ENCODE data around the gene RTKN.

The RTKN gene

GRCh38 chr2:74439373-74439772 lies 2.4 kb downstream of the RTKN start:
- peaks cover 3 to 16% of the 10 kb centered on the region in 2 donors for H3K36me3 ChIP-seq (ENCODE audit: control insufficient read depth in 1 of 2, insufficient read depth in 2 of 2, low read length in 2 of 2)
- H3K4me3 ChIP-seq (ENCODE audit: low read depth in 1 of 2, low read length in 2 of 2), result peak overlapping the region; percentile 76 to 86
- H3K9me3 ChIP-seq (ENCODE audit: control insufficient read depth in 1 of 2, low read length in 2 of 2), result no peaks in the 10 kb centered on the region
- H3K27ac ChIP-seq (ENCODE audit: low read depth, low read length), result no peak overlapping the region
- H3K4me1 ChIP-seq (ENCODE audit: control insufficient read depth in 1 of 2, insufficient read depth in 2 of 2, low read length in 2 of 2), result peaks cover 39 to 45% of the 10 kb centered on the region in 2 donors
- peaks cover 0 to 4% of the 10 kb centered on the region in 2 donors for H3K27me3 ChIP-seq (ENCODE audit: control insufficient read depth in 1 of 2, insufficient read depth in 2 of 2, low read length in 2 of 2)
- peak overlapping the region; percentile 73 to 75 for H3K9ac ChIP-seq (ENCODE audit: low read depth in 1 of 2, low read length in 2 of 2)

- H3K4me3 ChIP-seq (ENCODE audit: low read depth in 1 of 2, low read length in 2 of 2), result no peak overlapping the region
- H3K27ac ChIP-seq (ENCODE audit: low read depth, low read length), result no peak overlapping the region
- peaks cover 3 to 16% of the 10 kb centered on the region in 2 donors for H3K36me3 ChIP-seq (ENCODE audit: control insufficient read depth in 1 of 2, insufficient read depth in 2 of 2, low read length in 2 of 2)
- H3K27me3 ChIP-seq (ENCODE audit: control insufficient read depth in 1 of 2, insufficient read depth in 2 of 2, low read length in 2 of 2), result peaks cover 0 to 4% of the 10 kb centered on the region in 2 donors
- H3K4me1 ChIP-seq (ENCODE audit: control insufficient read depth in 1 of 2, insufficient read depth in 2 of 2, low read length in 2 of 2), result peaks cover 33 to 40% of the 10 kb centered on the region in 2 donors
- no peaks in the 10 kb centered on the region for H3K9me3 ChIP-seq (ENCODE audit: control insufficient read depth in 1 of 2, low read length in 2 of 2)
- H3K9ac ChIP-seq (ENCODE audit: low read depth in 1 of 2, low read length in 2 of 2), result no peak overlapping the region
These were observed 3.5 kb downstream of the RTKN start for GRCh38 chr2:74438248-74438647.

- H3K36me3 ChIP-seq (ENCODE audit: control insufficient read depth in 1 of 2, insufficient read depth in 2 of 2, low read length in 2 of 2), result peaks cover 9 to 21% of the 10 kb centered on the region in 2 donors
- H3K27me3 ChIP-seq (ENCODE audit: control insufficient read depth in 1 of 2, insufficient read depth in 2 of 2, low read length in 2 of 2), result peaks cover 0 to 4% of the 10 kb centered on the region in 2 donors
- no peak overlapping the region for H3K4me3 ChIP-seq (ENCODE audit: low read depth in 1 of 2, low read length in 2 of 2)
- H3K9me3 ChIP-seq (ENCODE audit: control insufficient read depth in 1 of 2, low read length in 2 of 2), result no peaks in the 10 kb centered on the region
- H3K9ac ChIP-seq (ENCODE audit: low read depth in 1 of 2, low read length in 2 of 2), result no peak overlapping the region
- H3K27ac ChIP-seq (ENCODE audit: low read depth, low read length), result no peak overlapping the region
- peaks cover 32 to 33% of the 10 kb centered on the region in 2 donors for H3K4me1 ChIP-seq (ENCODE audit: control insufficient read depth in 1 of 2, insufficient read depth in 2 of 2, low read length in 2 of 2)
These were observed 4.7 kb downstream of the RTKN start for GRCh38 chr2:74436848-74437695.

- Histone ChIP-seq H3K9me3 (ENCODE audit: control insufficient read depth in 1 of 2, low read length in 2 of 2) (no peaks in the 10 kb centered on the region), H3K36me3 (ENCODE audit: control insufficient read depth in 1 of 2, insufficient read depth in 2 of 2, low read length in 2 of 2) (peaks cover 11 to 27% of the 10 kb centered on the region in 2 donors), H3K4me3 (ENCODE audit: low read depth in 1 of 2, low read length in 2 of 2) (no peak overlapping the region), H3K4me1 (ENCODE audit: control insufficient read depth in 1 of 2, insufficient read depth in 2 of 2, low read length in 2 of 2) (peaks cover 30 to 39% of the 10 kb centered on the region in 2 donors), H3K27me3 (ENCODE audit: control insufficient read depth in 1 of 2, insufficient read depth in 2 of 2, low read length in 2 of 2) (peaks cover 0 to 4% of the 10 kb centered on the region in 2 donors), H3K9ac (ENCODE audit: low read depth in 1 of 2, low read length in 2 of 2) (no peak overlapping the region), H3K27ac (ENCODE audit: low read depth, low read length) (no peak overlapping the region)
These were observed 5.5 kb downstream of the RTKN start for GRCh38 chr2:74436111-74436805.

GRCh38 chr2:74430502-74430901 lies 11.2 kb downstream of the RTKN start:
- H3K27ac ChIP-seq (ENCODE audit: low read depth, low read length), result no peak overlapping the region
- H3K27me3 ChIP-seq (ENCODE audit: control insufficient read depth in 1 of 2, insufficient read depth in 2 of 2, low read length in 2 of 2), result no peaks in the 10 kb centered on the region
- peak overlapping the region in 1 of 2 donors; percentile 34 for H3K9ac ChIP-seq (ENCODE audit: low read depth in 1 of 2, low read length in 2 of 2)
- H3K4me3 ChIP-seq (ENCODE audit: low read depth in 1 of 2, low read length in 2 of 2), result peak overlapping the region in 1 of 2 donors; percentile 38
- H3K4me1 ChIP-seq (ENCODE audit: control insufficient read depth in 1 of 2, insufficient read depth in 2 of 2, low read length in 2 of 2), result peaks cover 26 to 39% of the 10 kb centered on the region in 2 donors
- no peaks in the 10 kb centered on the region for H3K9me3 ChIP-seq (ENCODE audit: control insufficient read depth in 1 of 2, low read length in 2 of 2)
- peaks cover 28 to 64% of the 10 kb centered on the region in 2 donors for H3K36me3 ChIP-seq (ENCODE audit: control insufficient read depth in 1 of 2, insufficient read depth in 2 of 2, low read length in 2 of 2)

GRCh38 chr2:74429487-74430451 lies 12.0 kb downstream of the RTKN start:
- H3K36me3 ChIP-seq (ENCODE audit: control insufficient read depth in 1 of 2, insufficient read depth in 2 of 2, low read length in 2 of 2), result peaks cover 35 to 65% of the 10 kb centered on the region in 2 donors
- H3K9ac ChIP-seq (ENCODE audit: low read depth in 1 of 2, low read length in 2 of 2), result peak overlapping the region in 1 of 2 donors; percentile 34

GRCh38 chr2:74428675-74429074 lies 13.1 kb downstream of the RTKN start:
- H3K9me3 ChIP-seq (ENCODE audit: control insufficient read depth in 1 of 2, low read length in 2 of 2), result no peaks in the 10 kb centered on the region
- no peak overlapping the region for H3K4me3 ChIP-seq (ENCODE audit: low read depth in 1 of 2, low read length in 2 of 2)
- peaks cover 36 to 69% of the 10 kb centered on the region in 2 donors for H3K36me3 ChIP-seq (ENCODE audit: control insufficient read depth in 1 of 2, insufficient read depth in 2 of 2, low read length in 2 of 2)
- H3K4me1 ChIP-seq (ENCODE audit: control insufficient read depth in 1 of 2, insufficient read depth in 2 of 2, low read length in 2 of 2), result peaks cover 28 to 44% of the 10 kb centered on the region in 2 donors
- H3K27ac ChIP-seq (ENCODE audit: low read depth, low read length), result no peak overlapping the region
- H3K9ac ChIP-seq (ENCODE audit: low read depth in 1 of 2, low read length in 2 of 2), result no peak overlapping the region
- H3K27me3 ChIP-seq (ENCODE audit: control insufficient read depth in 1 of 2, insufficient read depth in 2 of 2, low read length in 2 of 2), result no peaks in the 10 kb centered on the region

More at GRCh38 chr2:74429487-74430451, 12.0 kb downstream of the RTKN start:
- peak overlapping the region in 1 of 2 donors; percentile 38 for H3K4me3 ChIP-seq (ENCODE audit: low read depth in 1 of 2, low read length in 2 of 2)
- no peaks in the 10 kb centered on the region for H3K9me3 ChIP-seq (ENCODE audit: control insufficient read depth in 1 of 2, low read length in 2 of 2)
- no peaks in the 10 kb centered on the region for H3K27me3 ChIP-seq (ENCODE audit: control insufficient read depth in 1 of 2, insufficient read depth in 2 of 2, low read length in 2 of 2)
- peaks cover 28 to 44% of the 10 kb centered on the region in 2 donors for H3K4me1 ChIP-seq (ENCODE audit: control insufficient read depth in 1 of 2, insufficient read depth in 2 of 2, low read length in 2 of 2)
- H3K27ac ChIP-seq (ENCODE audit: low read depth, low read length), result peak overlapping the region; percentile 47

GRCh38 chr2:74427551-74427950 lies 14.2 kb downstream of the RTKN start:
- Histone ChIP-seq H3K9me3 (ENCODE audit: control insufficient read depth in 1 of 2, low read length in 2 of 2) (no peaks in the 10 kb centered on the region), H3K9ac (ENCODE audit: low read depth in 1 of 2, low read length in 2 of 2) (no peak overlapping the region), H3K36me3 (ENCODE audit: control insufficient read depth in 1 of 2, insufficient read depth in 2 of 2, low read length in 2 of 2) (peaks cover 36 to 68% of the 10 kb centered on the region in 2 donors), H3K4me1 (ENCODE audit: control insufficient read depth in 1 of 2, insufficient read depth in 2 of 2, low read length in 2 of 2) (peaks cover 28 to 44% of the 10 kb centered on the region in 2 donors), H3K4me3 (ENCODE audit: low read depth in 1 of 2, low read length in 2 of 2) (no peak overlapping the region), H3K27me3 (ENCODE audit: control insufficient read depth in 1 of 2, insufficient read depth in 2 of 2, low read length in 2 of 2) (no peaks in the 10 kb centered on the region), H3K27ac (ENCODE audit: low read depth, low read length) (no peak overlapping the region)

GRCh38 chr2:74426181-74426758 lies 15.5 kb downstream of the RTKN start:
- H3K36me3 ChIP-seq (ENCODE audit: control insufficient read depth in 1 of 2, insufficient read depth in 2 of 2, low read length in 2 of 2), result peaks cover 29 to 58% of the 10 kb centered on the region in 2 donors
- H3K27me3 ChIP-seq (ENCODE audit: control insufficient read depth in 1 of 2, insufficient read depth in 2 of 2, low read length in 2 of 2), result no peaks in the 10 kb centered on the region
- no peaks in the 10 kb centered on the region for H3K9me3 ChIP-seq (ENCODE audit: control insufficient read depth in 1 of 2, low read length in 2 of 2)
- H3K4me3 ChIP-seq (ENCODE audit: low read depth in 1 of 2, low read length in 2 of 2), result no peak overlapping the region
- no peak overlapping the region for H3K27ac ChIP-seq (ENCODE audit: low read depth, low read length)
- H3K4me1 ChIP-seq (ENCODE audit: control insufficient read depth in 1 of 2, insufficient read depth in 2 of 2, low read length in 2 of 2), result peaks cover 33 to 38% of the 10 kb centered on the region in 2 donors
- no peak overlapping the region for H3K9ac ChIP-seq (ENCODE audit: low read depth in 1 of 2, low read length in 2 of 2)

All from duodenal mucosa (tissue), 2 donors.